HG03060 (cell line): Measurements from ENCODE around the gene ZC3H6.
"Not testable (repeated sequence)": the region's sequence is repeated elsewhere in the genome, so short reads cannot be mapped to it uniquely, and the experiment has no call there.

Experiments
- ATAC-seq: cut with Tn5 transposase; IDR thresholded peaks from one replicate; pipeline ENCODE4 v1.9.1; 2021; ENCODE audit warnings: low read depth, moderate number of reproducible peaks; ENCODE audit not compliant: unreplicated experiment

ZC3H6 gene

GRCh38 chr2:112275887-112276773, 733 bp downstream of the ZC3H6 start:
- ATAC-seq: peak; percentile 20

- ATAC-seq: no peak
These were observed 1.6 kb downstream of the ZC3H6 start for GRCh38 chr2:112276954-112277353.

GRCh38 chr2:112277596-112278220, 2.3 kb downstream of the ZC3H6 start:
- ATAC-seq: no peak

- ATAC-seq: not testable (repeated sequence)
These were observed 6.7 kb downstream of the ZC3H6 start for GRCh38 chr2:112282066-112282465.

GRCh38 chr2:112283535-112283934, 8.1 kb downstream of the ZC3H6 start:
- ATAC-seq: not testable (repeated sequence)

- ATAC-seq: no peak
These were observed 14.7 kb downstream of the ZC3H6 start for GRCh38 chr2:112290088-112290487.

GRCh38 chr2:112290648-112291047, 15.3 kb downstream of the ZC3H6 start:
- ATAC-seq: no peak

- ATAC-seq: no peak
These were observed 18.4 kb downstream of the ZC3H6 start for GRCh38 chr2:112293636-112294401.

GRCh38 chr2:112295407-112296078, 20.1 kb downstream of the ZC3H6 start:
- no peak for ATAC-seq

GRCh38 chr2:112296407-112296806, 21.0 kb downstream of the ZC3H6 start:
- ATAC-seq: no peak

- ATAC-seq: no peak
These were observed 25.8 kb downstream of the ZC3H6 start for GRCh38 chr2:112301171-112301584.

GRCh38 chr2:112301973-112302372, 26.6 kb downstream of the ZC3H6 start:
- ATAC-seq: no peak

- ATAC-seq: no peak
These were observed 29.0 kb downstream of the ZC3H6 start for GRCh38 chr2:112304298-112304941.

GRCh38 chr2:112305132-112305531, 29.7 kb downstream of the ZC3H6 start:
- no peak for ATAC-seq

- no peak for ATAC-seq
These were observed 35.5 kb downstream of the ZC3H6 start for GRCh38 chr2:112310906-112311305.

GRCh38 chr2:112311932-112312331, 36.5 kb downstream of the ZC3H6 start:
- no peak for ATAC-seq

GRCh38 chr2:112312821-112313220, 37.4 kb downstream of the ZC3H6 start:
- ATAC-seq: no peak

GRCh38 chr2:112314856-112315255, 39.5 kb downstream of the ZC3H6 start:
- ATAC-seq: no peak

- no peak for ATAC-seq
These were observed 42.1 kb downstream of the ZC3H6 start for GRCh38 chr2:112317303-112318158.
